SK-N-MC (cell line): ENCODE results near the gene IFNA6.

ENCODE experiments used
- EZH2 ChIP-seq: fragments of 200-600 bp; sonication (generic); IDR thresholded peaks from one replicate; pipeline ENCODE4 v1.6.1; 2017; ENCODE audit warnings: antibody characterized with exemption
- FOXP2 ChIP-seq: optimal IDR thresholded peaks from 2 replicates; pipeline ENCODE3; 2011; ENCODE audit warnings: mild to moderate bottlenecking, moderate library complexity; ENCODE audit not compliant: insufficient read depth; ENCODE audit errors: extremely low read length, control extremely low read depth
- POLR2AphosphoS5 ChIP-seq: IDR thresholded peaks from 2 replicates; pipeline ENCODE4 v1.6.1; 2012; ENCODE audit warnings: mild to moderate bottlenecking, low read depth, low read length, borderline replicate concordance

DNA sequence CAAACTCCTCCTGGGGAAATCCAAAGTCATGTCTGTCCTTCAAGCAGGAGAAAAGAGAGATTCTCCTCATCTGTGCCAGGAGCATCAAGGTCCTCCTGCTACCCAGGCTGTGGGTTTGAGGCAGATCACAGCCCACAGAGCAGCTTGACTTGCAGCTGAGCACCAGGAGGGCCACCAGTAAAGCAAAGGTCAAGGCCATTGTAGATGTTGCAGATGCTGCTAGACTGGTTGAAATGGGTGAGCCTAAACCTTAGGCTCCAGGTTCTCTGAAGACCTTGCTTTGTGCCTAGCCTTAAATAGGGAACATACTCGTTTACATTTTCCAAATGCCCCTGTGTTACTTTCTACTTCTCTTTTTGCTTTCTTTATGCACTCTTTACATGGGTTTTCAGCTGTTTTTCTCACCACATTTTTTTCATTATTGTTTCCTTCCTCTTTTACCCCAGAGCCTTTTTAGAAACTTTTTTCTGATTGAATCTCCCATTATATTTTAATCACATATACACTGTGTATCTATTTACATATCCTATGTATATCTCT, 34.5 kb upstream of the IFNA6 start, which contains the start of gene IFNA2:
- TF ChIP-seq POLR2AphosphoS5 (no peak), EZH2 (no peak), FOXP2 (no peak)
